Anterior cingulate cortex (tissue), 58 donors: ENCODE measurements around the gene IFNGR2.
"Not testable (repeated sequence)": the region's sequence is repeated elsewhere in the genome, so short reads cannot be mapped to it uniquely, and the experiment has no call there.

Source experiments
- DNase-seq, 58 donors: peaks; one replicate each; lab custom pipeline; 2025; lab: John Stamatoyannopoulos, UW

IFNGR2 gene

GRCh38 chr21:33403128-33403785 is at the start of gene IFNGR2:
TSS of gene IFNGR2 (plus strand) at chr21:33403413. CDS start at chr21:33403544, 131 bp downstream.
- peak in 17 of 58 donors; percentile 10 to 61 (median 33) for DNase-seq

- DNase-seq, result no peak
Observed at GRCh38 chr21:33355355-33355754, 47.9 kb upstream of the IFNGR2 start.

GRCh38 chr21:33355996-33356395 is 47.2 kb upstream of the IFNGR2 start:
- DNase-seq, result no peak

- DNase-seq, result no peak
Observed at GRCh38 chr21:33357177-33357576, 46.0 kb upstream of the IFNGR2 start.

- no peak for DNase-seq
Observed at GRCh38 chr21:33359446-33359845, 43.8 kb upstream of the IFNGR2 start.

GRCh38 chr21:33360281-33360680 is 42.9 kb upstream of the IFNGR2 start:
- DNase-seq, result no peak

GRCh38 chr21:33360881-33361602 is 42.2 kb upstream of the IFNGR2 start:
- DNase-seq, result peak in 43 of 58 donors; percentile 8 to 72 (median 43)

GRCh38 chr21:33362044-33362555 is 41.1 kb upstream of the IFNGR2 start:
- DNase-seq, result peak in 4 of 58 donors; percentile 10 to 16 (median 12)

GRCh38 chr21:33363911-33364609 is 39.2 kb upstream of the IFNGR2 start:
- DNase-seq, result not testable (repeated sequence)

GRCh38 chr21:33364830-33365229 is 38.4 kb upstream of the IFNGR2 start:
- DNase-seq, result no peak

- DNase-seq, result no peak
Observed at GRCh38 chr21:33367309-33367973, 35.8 kb upstream of the IFNGR2 start.

- no peak for DNase-seq
Observed at GRCh38 chr21:33368124-33368523, 35.1 kb upstream of the IFNGR2 start.

GRCh38 chr21:33368576-33368975 is 34.6 kb upstream of the IFNGR2 start:
- no peak for DNase-seq

GRCh38 chr21:33369586-33369985 is 33.6 kb upstream of the IFNGR2 start:
- no peak for DNase-seq

- no peak for DNase-seq
Observed at GRCh38 chr21:33370305-33370704, 32.9 kb upstream of the IFNGR2 start.

- no peak for DNase-seq
Observed at GRCh38 chr21:33371366-33371765, 31.8 kb upstream of the IFNGR2 start.

GRCh38 chr21:33372582-33372981 is 30.6 kb upstream of the IFNGR2 start:
- no peak for DNase-seq

GRCh38 chr21:33373451-33373850 is 29.8 kb upstream of the IFNGR2 start:
- no peak for DNase-seq

GRCh38 chr21:33374080-33374449 is 29.1 kb upstream of the IFNGR2 start:
- DNase-seq, result no peak

- DNase-seq, result peak in 9 of 58 donors; percentile 3 to 30 (median 12)
Observed at GRCh38 chr21:33374450-33375096, 28.6 kb upstream of the IFNGR2 start.
